ACC112 (cell line): ENCODE results near the gene GATAD2A.

Experiments
- H2AFZ ChIP-seq: fragments of 200-600 bp; sonication (generic); one replicate; pipeline ENCODE4 v1.6.0; 2017; ENCODE audit warnings: antibody characterized with exemption, low read length; ENCODE audit not compliant: unreplicated experiment
- H3K27ac ChIP-seq: fragments of 200-600 bp; sonication (generic); 2 replicates; pipeline ENCODE4 v1.5.1; 2014; ENCODE audit warnings: low read depth, mild to moderate bottlenecking, antibody characterized with exemption, low read length, moderate library complexity
- H3K27me3 ChIP-seq: fragments of 200-600 bp; sonication (generic); 2 replicates; pipeline ENCODE4 v1.6.1; 2014; ENCODE audit warnings: mild to moderate bottlenecking, antibody characterized with exemption, low read length, moderate library complexity, mixed read lengths; ENCODE audit not compliant: insufficient read depth
- H3K36me3 ChIP-seq: fragments of 200-600 bp; sonication (generic); 2 replicates; pipeline ENCODE4 v1.6.1; 2016; ENCODE audit warnings: mild to moderate bottlenecking, antibody characterized with exemption, low read length, moderate library complexity, mixed read lengths; ENCODE audit not compliant: insufficient read depth
- H3K4me1 ChIP-seq: fragments of 200-600 bp; sonication (generic); one replicate; pipeline ENCODE4 v1.6.1; 2016; ENCODE audit warnings: low read length, mixed read lengths; ENCODE audit not compliant: insufficient read depth, unreplicated experiment, control insufficient read depth
- H3K4me3 ChIP-seq: fragments of 200-600 bp; sonication (generic); 2 replicates; pipeline ENCODE4 v1.5.1; 2014; ENCODE audit warnings: mild to moderate bottlenecking, low read depth, low read length
- H3K79me2 ChIP-seq: fragments of 200-600 bp; sonication (generic); one replicate; pipeline ENCODE4 v1.6.0; 2016; ENCODE audit warnings: low read length; ENCODE audit not compliant: control insufficient read depth, unreplicated experiment, insufficient read depth

Gene GATAD2A

GRCh38 chr19:19486343-19487076 is 81.0 kb downstream of the GATAD2A start:
- peaks cover 32% of the 10 kb centered on the region for H3K79me2 ChIP-seq
- H2AFZ ChIP-seq: no peak overlapping the region
- no peak overlapping the region for H3K4me3 ChIP-seq

GRCh38 chr19:19487077-19487949 is 81.8 kb downstream of the GATAD2A start:
- Histone ChIP-seq H3K27ac (peak overlapping the region; percentile 96), H3K4me3 (no peak overlapping the region), H2AFZ (no peak overlapping the region), H3K27me3 (no peaks in the 10 kb centered on the region), H3K4me1 (peaks cover 35% of the 10 kb centered on the region), H3K79me2 (peaks cover 31% of the 10 kb centered on the region), H3K36me3 (no peaks in the 10 kb centered on the region)

More at GRCh38 chr19:19486343-19487076, 81.0 kb downstream of the GATAD2A start:
- H3K36me3 ChIP-seq: no peaks in the 10 kb centered on the region
- peaks cover 35% of the 10 kb centered on the region for H3K4me1 ChIP-seq
- H3K27ac ChIP-seq: no peak overlapping the region
- H3K27me3 ChIP-seq: no peaks in the 10 kb centered on the region

GRCh38 chr19:19487950-19488874 is 82.7 kb downstream of the GATAD2A start:
- Histone ChIP-seq H3K4me1 (peaks cover 35% of the 10 kb centered on the region), H2AFZ (no peak overlapping the region), H3K27me3 (no peaks in the 10 kb centered on the region), H3K36me3 (no peaks in the 10 kb centered on the region), H3K4me3 (no peak overlapping the region), H3K27ac (peak overlapping the region; percentile 96), H3K79me2 (peaks cover 26% of the 10 kb centered on the region)

- Histone ChIP-seq H3K4me1 (peaks cover 35% of the 10 kb centered on the region), H3K79me2 (peaks cover 24% of the 10 kb centered on the region), H3K27ac (peak overlapping the region; percentile 96), H3K4me3 (no peak overlapping the region), H3K36me3 (no peaks in the 10 kb centered on the region), H2AFZ (peak overlapping the region; percentile 39), H3K27me3 (no peaks in the 10 kb centered on the region)
Measured at GRCh38 chr19:19488875-19489690, 83.6 kb downstream of the GATAD2A start.

GRCh38 chr19:19489804-19490204 is 84.3 kb downstream of the GATAD2A start:
- H3K27me3 ChIP-seq: no peaks in the 10 kb centered on the region
- H3K27ac ChIP-seq: peak overlapping the region; percentile 96
- H3K4me1 ChIP-seq: peaks cover 33% of the 10 kb centered on the region
- peaks cover 23% of the 10 kb centered on the region for H3K79me2 ChIP-seq
- no peak overlapping the region; the same call in 1 of the 2 replicates for H3K4me3 ChIP-seq
- H3K36me3 ChIP-seq: no peaks in the 10 kb centered on the region
- no peak overlapping the region for H2AFZ ChIP-seq

GRCh38 chr19:19490214-19490968 is 84.9 kb downstream of the GATAD2A start:
- Histone ChIP-seq H2AFZ (no peak overlapping the region), H3K27me3 (no peaks in the 10 kb centered on the region), H3K27ac (peak overlapping the region; percentile 96), H3K36me3 (no peaks in the 10 kb centered on the region), H3K4me1 (peaks cover 27% of the 10 kb centered on the region), H3K79me2 (peaks cover 20% of the 10 kb centered on the region), H3K4me3 (no peak overlapping the region; the same call in 1 of the 2 replicates)

GRCh38 chr19:19491321-19492025 is 86.0 kb downstream of the GATAD2A start:
- Histone ChIP-seq H3K36me3 (no peaks in the 10 kb centered on the region), H3K79me2 (peaks cover 19% of the 10 kb centered on the region), H3K27ac (no peak overlapping the region), H2AFZ (no peak overlapping the region), H3K4me3 (no peak overlapping the region), H3K4me1 (peaks cover 23% of the 10 kb centered on the region), H3K27me3 (no peaks in the 10 kb centered on the region)

GRCh38 chr19:19492026-19492610 is 86.6 kb downstream of the GATAD2A start:
- no peak overlapping the region for H3K4me3 ChIP-seq
- H3K79me2 ChIP-seq: peaks cover 14% of the 10 kb centered on the region
- H3K4me1 ChIP-seq: peaks cover 23% of the 10 kb centered on the region
- no peak overlapping the region for H2AFZ ChIP-seq
- H3K36me3 ChIP-seq: no peaks in the 10 kb centered on the region
- H3K27me3 ChIP-seq: no peaks in the 10 kb centered on the region
- H3K27ac ChIP-seq: no peak overlapping the region
